HG02610 (cell line): ENCODE measurements around the gene NRARP.

Experiments used
- ATAC-seq: cut with Tn5 transposase; IDR thresholded peaks from one replicate; pipeline ENCODE4 v1.9.1; 2021; ENCODE audit warnings: mild to moderate bottlenecking, moderate library complexity; ENCODE audit not compliant: unreplicated experiment

The NRARP gene

DNA sequence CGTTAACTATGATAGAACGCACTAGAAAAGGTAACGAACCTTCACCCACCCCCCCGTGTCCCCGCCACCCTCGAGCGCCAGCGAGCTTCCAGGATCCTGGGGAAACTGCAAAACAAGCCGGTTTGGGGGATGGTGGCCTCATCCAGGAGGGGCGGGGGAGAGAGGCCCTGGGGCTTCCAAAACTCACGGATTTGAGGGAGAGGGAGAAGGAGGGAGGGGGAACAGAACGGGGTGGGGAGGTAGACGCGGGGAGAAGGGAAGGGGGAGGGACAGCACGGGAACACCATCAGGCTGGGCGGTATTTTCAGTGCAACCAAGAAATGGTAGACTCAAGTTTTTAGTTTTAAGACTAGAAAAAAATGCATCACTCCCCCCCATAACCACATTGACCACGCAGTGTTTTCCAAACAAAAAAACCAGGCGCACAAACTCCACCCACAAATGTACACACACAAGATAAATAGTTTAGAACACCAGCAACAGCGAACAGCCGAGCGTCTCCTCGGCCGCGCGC, 1.4 kb downstream of the NRARP start:
- no peak for ATAC-seq

DNA sequence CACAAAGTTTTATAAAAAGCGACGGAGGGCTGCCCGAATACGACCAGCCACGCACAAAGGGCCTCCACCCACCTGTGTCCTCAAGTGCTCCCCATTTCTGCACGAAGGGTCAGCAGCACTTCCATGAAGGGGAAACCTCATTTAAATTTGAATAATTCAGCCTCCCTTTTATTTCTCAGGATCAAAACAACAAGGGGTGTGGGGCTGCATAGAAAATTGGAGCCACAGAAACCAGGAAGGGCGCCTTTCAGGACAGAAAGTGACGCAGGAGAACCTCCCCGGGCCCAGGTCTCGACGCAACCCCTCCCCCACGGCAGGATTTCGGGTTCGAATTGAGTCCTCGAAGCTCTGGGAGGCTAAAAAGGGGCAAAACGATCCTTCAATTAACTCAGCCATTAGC, 2.1 kb downstream of the NRARP start:
- ATAC-seq, result no peak

DNA sequence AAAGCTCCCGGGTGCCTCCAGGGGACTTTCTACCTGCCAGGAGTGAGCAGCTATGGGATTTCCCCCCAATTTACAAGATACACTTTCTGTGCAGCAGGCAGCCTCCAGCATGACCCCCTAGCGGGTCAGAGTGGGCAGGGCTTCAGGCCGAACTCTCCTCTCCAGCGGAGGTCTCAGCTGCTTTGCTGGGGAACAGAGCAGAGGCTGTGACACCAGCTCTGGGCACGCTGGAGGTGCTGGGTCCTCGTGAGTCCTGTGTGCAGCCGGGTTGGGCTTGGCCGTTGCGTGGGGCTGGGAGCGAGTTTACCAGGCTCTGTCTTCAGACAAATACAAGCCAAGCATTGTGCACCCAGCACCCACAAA, 2.9 kb downstream of the NRARP start:
- ATAC-seq, result no peak

DNA sequence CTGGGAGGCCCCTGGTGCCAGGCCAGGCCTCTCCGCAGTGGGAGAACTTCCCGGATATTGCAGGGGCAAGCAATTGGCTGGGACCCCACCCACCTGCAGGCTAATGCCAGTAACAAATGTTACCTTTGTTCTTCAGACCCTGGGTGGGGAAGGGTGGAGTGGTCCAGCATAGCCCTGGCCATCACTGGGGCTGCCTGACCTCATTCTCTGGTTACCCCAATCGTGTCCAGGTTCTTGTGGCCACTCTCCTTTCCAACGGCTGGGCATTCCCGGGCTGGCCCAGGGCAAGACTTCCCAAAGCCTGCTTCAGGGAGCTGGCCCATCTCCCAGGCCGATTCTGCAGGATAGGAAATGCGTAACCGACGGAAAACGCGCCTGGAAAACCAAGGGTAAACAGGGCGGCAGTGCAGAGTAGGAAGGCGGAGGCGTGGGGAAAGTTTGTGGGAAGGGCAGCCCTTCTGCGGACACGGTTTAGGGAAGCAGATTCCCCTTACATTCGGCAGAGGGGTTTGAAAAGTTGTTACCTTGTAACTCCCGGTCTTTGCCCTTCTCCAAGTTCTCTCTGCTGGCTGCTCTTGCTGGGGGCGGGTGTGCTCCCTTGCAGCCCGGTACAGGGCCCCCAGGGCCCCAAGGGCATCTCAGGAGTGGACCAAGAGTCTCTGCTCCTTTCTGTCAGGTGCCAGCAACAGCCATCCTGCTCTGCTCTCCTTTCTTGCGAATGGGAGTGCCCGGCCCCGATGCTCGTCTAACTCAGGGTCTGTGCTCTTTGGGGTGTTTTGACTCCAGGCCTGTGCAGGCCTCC, 3.5 kb downstream of the NRARP start:
- ATAC-seq, result no peak

DNA sequence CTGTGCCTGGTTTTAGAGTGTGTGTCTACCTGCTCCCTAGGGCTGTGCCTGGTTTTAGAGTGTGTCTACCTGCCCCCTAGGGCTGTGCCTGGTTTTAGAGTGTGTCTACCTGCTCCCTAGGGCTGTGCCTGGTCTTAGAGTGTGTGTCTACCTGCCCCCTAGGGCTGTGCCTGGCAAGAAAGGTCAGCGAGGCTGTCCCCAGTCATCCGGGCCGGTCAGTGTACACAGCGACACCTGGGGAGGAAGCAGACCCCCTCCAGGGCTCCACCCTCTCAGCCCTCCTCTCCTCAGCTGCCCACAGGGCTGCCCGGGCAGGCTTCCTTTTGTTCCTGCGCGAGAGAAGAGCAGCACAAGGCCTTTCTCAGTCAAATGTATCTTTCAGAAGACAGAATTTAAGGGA, 4.1 kb downstream of the NRARP start:
- ATAC-seq, result no peak

DNA sequence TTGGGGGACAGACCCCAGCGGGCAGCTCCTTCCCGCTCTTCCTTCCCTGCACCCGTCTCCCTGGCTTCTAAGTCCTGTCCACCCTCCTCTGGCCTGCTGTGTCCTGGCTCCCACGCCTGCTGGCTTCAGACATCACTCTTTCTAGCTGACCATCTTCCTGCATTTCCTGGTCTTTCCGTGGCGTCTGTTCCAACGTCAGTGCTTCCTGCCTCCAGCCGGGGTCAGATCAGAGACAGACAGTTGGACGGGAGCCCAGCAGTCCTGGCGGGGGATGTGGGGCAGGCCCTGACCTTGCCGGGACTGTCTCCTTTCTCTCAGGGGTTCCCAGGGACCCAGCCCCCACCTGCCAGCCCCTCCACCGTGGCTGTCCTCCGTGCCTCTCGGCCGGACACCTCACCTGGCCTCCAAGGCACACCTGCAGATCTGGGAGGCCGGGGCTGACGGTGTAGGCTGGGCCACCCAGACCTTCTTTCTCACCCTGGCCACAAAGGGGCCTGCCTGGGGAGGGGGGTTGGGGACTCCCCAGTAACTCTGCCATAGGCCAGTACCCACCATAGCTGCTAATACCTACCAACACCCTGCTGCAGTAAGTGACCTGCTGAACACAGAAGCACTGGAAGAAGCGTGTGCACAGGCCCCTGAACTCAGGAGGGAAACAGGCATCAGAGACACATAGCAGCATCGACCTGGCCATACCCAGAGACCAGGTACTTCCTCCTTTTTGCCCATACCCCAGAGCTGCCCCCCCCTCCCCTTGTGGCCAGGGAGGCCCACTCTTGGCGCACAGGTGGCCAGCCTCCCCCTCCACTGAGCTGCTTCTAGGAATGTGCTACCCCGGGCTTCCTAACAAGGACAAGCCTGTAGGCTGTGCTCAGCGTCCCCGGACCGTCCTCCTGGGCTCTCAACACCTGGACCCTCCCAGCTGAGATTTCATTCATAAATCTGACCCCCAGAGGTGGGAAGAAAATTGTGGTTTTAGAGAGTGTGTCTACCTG, 5.1 kb downstream of the NRARP start:
- no peak for ATAC-seq

DNA sequence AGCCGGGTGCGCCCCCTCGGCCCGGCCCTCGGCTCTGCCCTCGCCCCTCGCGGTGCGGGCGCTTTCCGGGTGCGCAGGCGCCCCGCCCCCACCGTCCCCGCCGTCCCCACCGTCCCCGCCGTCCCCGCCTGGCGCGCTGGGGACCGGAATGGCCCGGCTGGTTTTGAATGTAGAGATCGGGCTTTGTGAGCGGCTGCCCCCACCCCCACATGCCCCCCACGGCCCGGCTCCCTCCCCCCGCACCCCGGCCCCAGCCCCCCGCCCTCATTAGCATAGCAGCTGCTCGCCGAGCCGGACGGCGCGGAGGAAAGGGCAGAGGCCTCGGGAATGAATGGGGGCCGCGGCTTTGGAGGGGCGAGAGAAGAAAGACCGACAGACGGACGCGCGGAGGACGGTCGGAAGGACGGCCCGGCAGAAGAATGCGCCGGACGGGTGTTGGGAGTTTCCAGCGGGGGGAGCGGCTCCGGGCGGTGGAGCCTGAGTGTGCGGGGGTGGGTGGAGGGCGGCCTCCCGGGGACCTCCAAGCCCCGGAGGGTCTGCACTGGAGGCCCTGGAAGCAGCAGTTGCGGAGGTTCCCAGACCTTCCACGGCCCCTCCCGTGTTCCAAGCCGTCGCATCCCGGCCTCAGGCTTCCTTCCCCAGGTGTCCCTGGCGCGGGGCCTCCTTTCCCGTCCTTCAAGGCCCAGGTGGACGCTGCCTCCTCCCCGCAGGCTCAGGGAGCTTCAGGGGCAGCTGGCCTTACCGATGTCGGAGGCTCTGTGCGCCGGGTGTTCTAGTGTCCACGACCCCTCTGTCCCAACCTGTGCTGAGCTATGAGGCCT, 6.0 kb downstream of the NRARP start:
- no peak for ATAC-seq

DNA sequence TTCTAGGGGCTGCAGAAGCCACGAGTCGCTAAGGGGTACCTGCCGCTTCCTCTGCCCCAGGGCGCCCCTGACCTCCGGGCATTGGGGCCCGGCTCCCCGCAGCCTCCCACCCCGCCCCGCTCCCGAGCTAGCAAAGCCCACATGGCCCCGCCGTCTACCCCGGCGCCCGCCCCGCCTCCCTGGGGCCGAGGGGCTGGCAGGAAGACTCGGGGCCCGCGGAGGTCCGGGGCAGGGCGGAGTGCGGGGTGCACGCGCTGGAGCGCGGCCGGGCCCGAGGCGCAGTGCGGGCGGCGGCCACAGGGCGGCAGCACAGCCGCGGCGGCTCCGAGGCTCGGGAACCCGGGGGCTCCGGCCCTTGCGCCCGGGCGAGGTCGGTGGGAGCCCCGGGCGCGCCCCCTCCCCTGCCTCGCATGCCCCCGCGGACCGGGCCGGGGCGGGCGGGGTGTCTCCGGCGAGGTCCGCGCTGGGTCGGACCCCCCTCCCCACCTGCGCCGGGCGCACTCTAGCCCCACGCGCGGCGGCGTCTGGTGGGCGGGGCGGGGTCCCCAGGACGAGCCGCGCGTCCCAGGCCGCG, 6.7 kb downstream of the NRARP start:
- no peak for ATAC-seq

DNA sequence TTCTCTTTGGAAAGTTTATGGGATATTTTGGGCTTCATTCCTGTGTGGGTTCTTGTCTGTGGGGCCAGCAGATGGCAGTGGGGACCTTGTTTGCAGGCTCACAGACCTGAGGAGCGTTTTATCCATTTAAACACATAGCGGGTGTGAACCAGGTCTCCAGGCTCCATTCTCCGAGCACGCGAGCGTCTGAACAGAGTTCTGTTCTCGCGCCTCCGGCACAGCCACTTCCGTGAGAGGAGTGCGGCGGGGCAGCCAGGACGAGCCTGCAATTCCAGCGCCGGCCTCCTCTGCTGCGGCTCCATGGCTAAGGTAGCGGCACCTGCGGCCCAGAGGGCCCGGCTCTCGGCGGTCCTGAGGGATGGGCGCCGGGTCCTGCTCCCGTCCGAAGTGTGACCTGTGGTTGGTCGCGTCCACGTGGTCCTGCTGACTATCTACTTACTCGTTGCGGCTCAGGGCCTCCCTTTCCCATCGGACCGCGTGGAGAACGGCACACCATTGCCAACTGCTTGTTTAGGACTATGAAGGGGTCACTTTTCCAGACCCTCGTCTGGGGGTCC, 7.3 kb downstream of the NRARP start:
- ATAC-seq, result no peak

DNA sequence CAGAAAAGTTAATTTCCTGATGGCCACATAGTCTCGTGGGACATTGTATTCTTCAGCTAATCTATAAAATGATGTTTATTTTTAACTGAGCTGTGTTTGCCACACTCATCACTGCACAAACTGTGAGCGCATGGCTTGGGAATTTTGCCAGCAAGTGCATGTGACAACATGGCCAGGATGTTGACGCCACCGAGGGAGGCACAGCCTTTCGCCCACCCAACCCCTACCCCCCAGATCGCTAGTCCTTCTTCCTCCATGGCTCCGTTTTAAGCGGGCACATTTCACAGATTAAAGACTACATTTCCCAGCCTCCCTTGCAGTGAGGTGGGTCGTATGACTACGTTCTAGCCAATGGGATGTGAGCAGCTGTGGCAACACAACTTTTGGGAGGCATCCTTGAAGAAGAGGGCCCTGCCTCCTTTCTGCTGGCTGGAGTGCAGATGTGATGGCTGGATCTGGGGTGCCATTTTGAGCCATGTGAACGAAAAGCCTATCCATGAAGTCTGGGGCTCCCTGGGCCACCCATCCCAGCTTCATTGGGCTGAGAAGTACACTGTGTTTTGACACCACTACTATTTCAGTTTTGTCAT, 7.9 kb downstream of the NRARP start:
- no peak for ATAC-seq

DNA sequence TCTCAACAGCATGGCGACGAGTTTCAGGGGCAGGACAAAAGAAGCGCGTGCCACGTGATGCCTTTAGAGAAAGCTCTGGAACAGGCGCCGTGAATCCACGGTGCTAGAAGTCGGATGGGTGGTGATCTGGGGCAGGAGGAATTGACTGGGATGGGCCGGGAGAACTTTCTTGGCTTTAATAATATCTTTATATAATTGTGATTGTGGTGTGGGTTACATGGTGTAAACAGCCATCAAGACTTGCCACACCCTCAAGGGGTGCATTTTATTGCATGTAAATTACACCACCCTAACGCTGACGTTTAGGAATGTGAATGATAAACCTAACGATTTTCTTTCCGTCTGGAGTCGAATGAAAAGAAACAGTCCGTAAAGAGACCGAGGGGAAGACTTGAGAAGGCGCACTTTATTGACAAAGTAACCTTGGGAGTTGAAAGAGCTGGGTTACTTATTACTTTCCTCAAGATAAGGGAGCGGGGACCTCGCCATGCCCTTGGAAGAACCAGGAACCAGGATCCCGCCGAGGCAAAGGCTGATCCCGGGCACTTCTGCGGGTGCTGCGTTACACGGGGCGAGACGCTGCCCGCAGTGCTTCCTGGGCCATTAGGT, 8.5 kb downstream of the NRARP start:
- no peak for ATAC-seq

DNA sequence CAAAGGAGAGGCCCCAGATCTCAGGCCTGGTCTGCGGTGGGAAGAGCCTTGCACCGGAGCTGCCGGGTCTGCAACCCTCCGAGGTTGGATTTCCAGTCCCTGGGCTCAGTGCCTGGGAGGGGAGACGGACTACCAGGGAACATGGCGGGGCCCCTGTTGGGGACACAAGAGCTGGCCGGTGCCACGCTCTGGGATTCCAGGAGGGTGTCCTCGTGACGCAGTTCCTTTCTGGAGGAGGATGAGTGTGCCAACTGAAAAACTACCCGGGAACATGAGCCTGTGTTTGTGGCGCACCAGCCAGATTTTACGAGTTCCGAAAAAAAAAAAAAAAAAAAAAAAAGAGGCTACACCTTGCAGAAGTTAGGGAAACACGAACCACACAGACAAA, 9.0 kb downstream of the NRARP start:
- ATAC-seq, result no peak

DNA sequence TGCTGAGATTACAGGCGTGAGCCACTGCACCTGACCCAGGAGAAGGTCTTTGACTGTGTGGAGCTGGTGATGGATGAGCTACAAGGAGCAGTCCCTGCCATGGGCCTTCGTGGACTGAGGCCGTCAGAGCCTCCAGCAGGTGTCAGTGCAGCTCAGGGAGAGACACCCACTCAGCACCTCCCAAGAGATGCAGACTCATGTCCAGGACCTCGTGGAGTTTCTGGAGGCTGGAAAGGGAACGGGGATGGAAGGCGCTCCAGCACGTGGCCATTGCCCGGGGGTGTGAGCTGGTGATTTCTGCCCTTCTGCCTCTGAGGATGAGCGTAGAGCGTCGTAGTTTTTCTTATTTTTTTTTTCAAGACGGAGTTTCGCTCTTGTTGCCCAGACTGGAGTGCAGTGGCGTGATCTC, 15.1 kb downstream of the NRARP start:
- no peak for ATAC-seq

DNA sequence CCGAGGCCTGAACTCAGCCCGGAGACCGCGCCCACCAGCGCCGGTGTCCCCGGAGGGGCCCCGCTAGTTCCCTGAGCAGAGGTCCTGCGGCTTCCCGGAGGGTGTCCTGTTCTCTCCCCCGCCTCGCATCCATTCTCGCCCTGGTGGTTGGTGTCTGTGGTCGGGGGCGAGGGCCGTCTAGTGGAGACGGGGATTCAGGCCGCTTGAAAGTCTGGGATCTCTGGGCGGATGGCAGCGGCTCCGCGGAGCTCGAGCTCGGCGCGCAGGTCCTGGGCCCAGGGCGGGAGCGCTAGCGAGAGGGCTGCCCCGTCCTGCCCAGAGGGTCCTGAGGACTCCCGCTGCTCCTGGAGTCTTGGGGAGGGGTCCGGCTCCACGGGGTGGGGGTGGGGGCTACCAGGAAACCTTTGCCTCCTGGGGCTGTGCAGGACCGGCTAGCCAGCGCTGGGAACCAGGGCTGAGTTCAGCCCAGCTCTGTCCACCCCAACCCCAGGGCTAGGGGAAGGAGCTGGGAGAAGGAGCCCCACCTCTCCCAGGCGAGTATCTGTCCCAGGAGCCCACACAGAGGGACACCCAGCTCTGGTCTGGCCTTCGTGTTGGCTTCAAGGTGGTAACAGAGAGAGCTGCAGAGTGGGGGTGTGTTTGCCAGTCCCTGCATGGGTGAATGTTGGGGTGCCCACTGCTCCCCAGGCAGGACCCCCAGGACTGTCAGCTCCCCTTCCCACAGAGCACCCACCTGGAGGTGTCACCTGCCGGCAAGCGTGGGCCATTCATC, 20.5 kb downstream of the NRARP start:
- ATAC-seq, result no peak

DNA sequence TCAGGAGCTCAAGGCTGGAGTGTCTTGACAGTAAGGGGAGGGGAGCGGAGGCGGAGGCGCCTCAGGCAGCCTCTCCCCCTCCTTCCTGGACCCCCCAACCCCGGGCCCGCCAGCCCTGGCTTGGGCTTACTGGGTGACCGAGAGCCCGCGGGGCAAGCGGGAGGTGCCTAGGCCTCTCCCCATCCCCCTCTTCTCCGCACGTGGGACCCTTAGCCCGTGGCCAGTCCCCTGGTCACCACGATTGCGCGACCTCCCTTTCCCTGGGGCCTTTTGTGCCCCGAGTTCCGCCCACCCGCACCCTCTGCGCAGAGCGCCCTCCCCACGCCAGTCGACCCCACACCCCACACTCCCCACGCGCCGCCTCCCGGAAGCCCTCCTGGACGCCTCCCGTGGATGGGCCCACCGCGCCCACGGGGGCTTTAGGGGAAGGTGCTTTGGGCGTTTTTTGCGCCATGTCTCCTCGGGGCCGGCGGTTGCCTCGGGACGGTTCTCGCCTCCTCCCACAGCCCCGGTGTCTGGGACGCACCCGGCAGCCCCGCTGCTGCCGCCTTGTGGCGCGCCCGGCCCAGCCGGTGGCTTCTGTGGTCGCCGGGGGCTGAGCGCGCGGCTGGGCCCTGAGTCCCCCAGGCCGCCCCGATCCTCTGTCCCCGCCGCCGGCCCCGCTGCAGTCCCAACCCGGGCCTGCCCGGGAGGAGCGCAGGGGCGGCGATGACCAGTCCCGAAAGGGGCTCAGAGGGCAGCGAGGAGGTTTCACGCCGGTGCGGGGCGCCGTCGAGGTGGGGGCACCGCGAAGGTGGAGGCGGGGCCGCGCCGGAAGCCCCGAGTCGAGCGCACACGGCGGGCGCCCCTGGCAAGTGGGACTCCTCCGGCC, 21.4 kb downstream of the NRARP start:
- no peak for ATAC-seq

DNA sequence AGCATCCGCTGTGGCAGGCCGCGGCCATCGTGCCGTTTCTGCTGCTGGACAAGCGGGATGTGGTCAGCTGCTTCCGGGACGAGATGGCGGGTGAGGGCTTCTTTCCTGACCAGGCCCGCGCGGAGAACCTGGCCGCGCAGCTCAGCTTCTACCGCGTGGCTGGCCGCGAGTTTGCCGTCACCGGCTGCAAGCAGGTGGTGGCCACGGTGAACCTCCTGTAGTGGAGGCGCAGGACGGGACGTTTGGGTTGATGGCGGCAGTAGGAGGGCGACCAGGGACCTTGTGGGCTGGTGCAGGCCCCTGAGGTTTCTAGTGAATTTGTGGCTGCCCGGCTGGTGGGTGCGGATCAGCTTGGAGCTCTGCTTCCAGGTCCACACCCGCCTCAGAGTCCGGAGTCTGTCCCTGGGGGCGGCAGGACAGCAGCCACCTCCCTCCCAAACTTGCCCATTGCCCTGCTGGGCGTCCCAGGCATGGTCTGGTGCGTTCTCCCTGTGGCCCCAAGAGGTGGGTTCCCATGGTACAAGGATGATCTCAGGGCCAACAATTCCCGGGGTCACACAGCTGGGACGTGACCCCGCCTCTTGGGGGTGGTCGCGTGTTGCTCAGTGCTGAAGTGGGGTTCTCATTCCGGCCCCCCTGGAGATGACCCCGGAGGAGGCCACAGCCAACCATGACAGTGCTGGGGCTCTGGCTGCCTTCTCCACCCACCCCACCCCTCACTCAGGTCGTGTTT, 22.2 kb downstream of the NRARP start:
- no peak for ATAC-seq
